IMR-90 (cell line): ENCODE measurements around the gene KLHL29. TPM values are rescaled to one million over a fixed set of nuclear protein-coding genes. Genes with fewer than 3 reads are reported as not detected.

Source experiments
- ATAC-seq: fragments of 200-7000 bp; cut with Tn5 transposase; 2 replicates; pipeline ENCODE4 v1.9.1; 2020; ENCODE audit warnings: low read depth, mild to moderate bottlenecking, moderate library complexity
- BruUV-seq: library from RNA; stranded (reverse); fragments of 400-500 nt; replicated peaks from 2 replicates; lab custom pipeline; 2021; lab: Mats Ljungman, UMichigan
- CTCF ChIA-PET: fragments of 300-600 bp; formaldehyde crosslinking; extraction: SDS; loops from one replicate; lab custom pipeline; 2021; ENCODE audit warnings: antibody characterized with exemption; lab: Yijun Ruan, JAX
- POLR2A ChIA-PET: fragments of 300-600 bp; sonication (Branson Sonifier 250); formaldehyde crosslinking; loops from one replicate; lab custom pipeline; 2022; ENCODE audit warnings: antibody characterized with exemption; ENCODE audit not compliant: unreplicated experiment; lab: Charles Lee
- DNase-seq: peaks from one replicate; pipeline ENCODE4 v3.0.0; 2013
- H2AFZ ChIP-seq: replicated peaks from 2 replicates; pipeline ENCODE3; 2013; ENCODE audit warnings: low read length, mild to moderate bottlenecking; ENCODE audit not compliant: poor library complexity
- H2AK5ac ChIP-seq: 2 replicates; pipeline ENCODE4 v1.6.1; 2013; ENCODE audit warnings: low read depth, low read length, inconsistent platforms
- H2AK9ac ChIP-seq: replicated peaks from 2 replicates; pipeline ENCODE3; 2013; ENCODE audit warnings: mild to moderate bottlenecking, low read depth, low read length, moderate library complexity; ENCODE audit not compliant: poor library complexity
- H2BK120ac ChIP-seq: 2 replicates; pipeline ENCODE4 v1.6.1; 2013; ENCODE audit warnings: low read depth, low read length, inconsistent platforms
- H2BK15ac ChIP-seq: 3 replicates; pipeline ENCODE4 v1.6.1; 2013; ENCODE audit warnings: low read depth, low read length, inconsistent platforms
- H2BK20ac ChIP-seq: 2 replicates; pipeline ENCODE4 v1.6.1; 2013; ENCODE audit warnings: low read depth, mild to moderate bottlenecking, inconsistent platforms, low read length, moderate library complexity
- H2BK5ac ChIP-seq: 2 replicates; pipeline ENCODE4 v1.6.1; 2013; ENCODE audit warnings: mild to moderate bottlenecking, low read depth, low read length, inconsistent platforms; ENCODE audit not compliant: poor library complexity, severe bottlenecking
- H3K14ac ChIP-seq: replicated peaks from 2 replicates; pipeline ENCODE4 v1.6.1; 2013; ENCODE audit warnings: low read depth, low read length, inconsistent platforms
- H3K18ac ChIP-seq: 2 replicates; pipeline ENCODE4 v1.6.1; 2013; ENCODE audit warnings: low read depth, low read length, control low read depth
- H3K23ac ChIP-seq: 2 replicates; pipeline ENCODE4 v1.6.1; 2013; ENCODE audit warnings: low read depth, low read length, inconsistent platforms
- H3K27ac ChIP-seq: 2 replicates; pipeline ENCODE4 v1.5.1; 2013; ENCODE audit warnings: mild to moderate bottlenecking, control low read depth, low read length; ENCODE audit not compliant: insufficient read depth
- H3K27me3 ChIP-seq: 2 replicates; pipeline ENCODE4 v1.6.1; 2013; ENCODE audit warnings: low read length; ENCODE audit not compliant: control insufficient read depth, insufficient read depth
- H3K36me3 ChIP-seq: 2 replicates; pipeline ENCODE4 v1.6.1; 2013; ENCODE audit warnings: low read length, mixed read lengths; ENCODE audit not compliant: control insufficient read depth, insufficient read depth
- H3K4ac ChIP-seq: 2 replicates; pipeline ENCODE4 v1.6.1; 2013; ENCODE audit warnings: low read depth, low read length, inconsistent platforms
- H3K4me1 ChIP-seq: 2 replicates; pipeline ENCODE4 v1.6.1; 2013; ENCODE audit warnings: low read length, mixed read lengths; ENCODE audit not compliant: control insufficient read depth, insufficient read depth
- H3K4me2 ChIP-seq: 2 replicates; pipeline ENCODE4 v1.6.1; 2013; ENCODE audit warnings: low read depth, mild to moderate bottlenecking, control low read depth, low read length, moderate library complexity
- H3K4me3 ChIP-seq: 2 replicates; pipeline ENCODE4 v1.5.1; 2013; ENCODE audit warnings: low read depth, mild to moderate bottlenecking, control low read depth, low read length, moderate library complexity; ENCODE audit not compliant: insufficient read depth
- H3K56ac ChIP-seq: 2 replicates; pipeline ENCODE4 v1.6.1; 2013; ENCODE audit warnings: low read length, inconsistent platforms; ENCODE audit not compliant: insufficient read depth; ENCODE audit errors: extremely low read depth
- H3K79me1 ChIP-seq, 2 experiments: 2 replicates each; pipeline ENCODE4 v1.6.1; 2013; ENCODE audit warnings: low read length in 2 of 2, inconsistent platforms in 1 of 2, low read depth in 1 of 2
- H3K9ac ChIP-seq: 2 replicates; pipeline ENCODE4 v1.6.1; 2013; ENCODE audit warnings: low read depth, low read length, control low read depth
- H3K9me1 ChIP-seq: 2 replicates; pipeline ENCODE4 v1.6.1; 2013; ENCODE audit warnings: low read length, inconsistent platforms; ENCODE audit not compliant: insufficient read depth
- H3K9me3 ChIP-seq: 2 replicates; pipeline ENCODE4 v1.6.1; 2013; ENCODE audit warnings: low read length; ENCODE audit not compliant: control insufficient read depth, insufficient read depth
- H4K20me1 ChIP-seq: 2 replicates; pipeline ENCODE4 v1.6.1; 2013; ENCODE audit warnings: low read length, inconsistent platforms; ENCODE audit not compliant: insufficient read depth
- H4K5ac ChIP-seq: 2 replicates; pipeline ENCODE4 v1.6.1; 2013; ENCODE audit warnings: mild to moderate bottlenecking, low read depth, low read length, control low read depth
- H4K8ac ChIP-seq, 2 experiments: 2 replicates each; pipeline ENCODE4 v1.6.1; 2013; ENCODE audit warnings: low read depth in 2 of 2, low read length in 2 of 2, control low read depth in 1 of 2, inconsistent platforms in 1 of 2
- H4K91ac ChIP-seq: 2 replicates; pipeline ENCODE4 v1.6.1; 2013; ENCODE audit warnings: low read depth, low read length, inconsistent platforms; ENCODE audit not compliant: insufficient read depth
- CTCF ChIP-seq: conservative IDR thresholded peaks from 2 replicates; pipeline ENCODE4 v1.5.1; 2012; ENCODE audit warnings: mild to moderate bottlenecking, low read depth, low read length, improper control_type of control experiment
- FOS ChIP-seq: fragments of 150-350 bp; IDR thresholded peaks from 2 replicates; pipeline ENCODE4 v1.6.1; 2016; ENCODE audit warnings: low read depth, low read length
- MAFK ChIP-seq: IDR thresholded peaks from 2 replicates; pipeline ENCODE4 v1.6.1; 2012; ENCODE audit warnings: low read depth, low read length, improper control_type of control experiment
- MXI1 ChIP-seq: IDR thresholded peaks from 2 replicates; pipeline ENCODE4 v1.6.1; 2012; ENCODE audit warnings: low read depth, mild to moderate bottlenecking, low read length, moderate library complexity, borderline replicate concordance
- POLR2A ChIP-seq: IDR thresholded peaks from 2 replicates; pipeline ENCODE4 v1.6.1; 2012; ENCODE audit warnings: mild to moderate bottlenecking, low read depth, low read length
- RAD21 ChIP-seq: IDR thresholded peaks from 2 replicates; pipeline ENCODE4 v1.6.1; 2012; ENCODE audit warnings: low read length, improper control_type of control experiment
- RFX5 ChIP-seq: IDR thresholded peaks from 2 replicates; pipeline ENCODE4 v1.8.0; 2012; ENCODE audit warnings: low read depth, mild to moderate bottlenecking, low read length, moderate library complexity
- USF2 ChIP-seq: fragments of 150-350 bp; IDR thresholded peaks from 2 replicates; pipeline ENCODE4 v1.6.1; 2017; ENCODE audit warnings: mild to moderate bottlenecking, antibody characterized with exemption, low read length, low read depth
- WGBS, 2 experiments: methylation state at CpG; one replicate each; pipeline versions ENCODE4 v1.1.5 to v1.1.7; 2013; ENCODE audit warnings: missing lambda C conversion rate in 2 of 2; ENCODE audit not compliant: insufficient read length in 1 of 2; ENCODE audit errors: extremely low coverage in 2 of 2; 5-methylcytosine and 5-hydroxymethylcytosine counted together
- dilution Hi-C: fragments of 300-500 bp; cut with HindIII; formaldehyde crosslinking; loops from one replicate; pipeline ENCODE4 v1.14.3; 2018; ENCODE audit warnings: low sequenced_read_pairs; ENCODE audit not compliant: unreplicated experiment
- in situ Hi-C: fragments of 300-500 bp; cut with MboI; formaldehyde crosslinking; loops from 3 replicates; pipeline ENCODE4 v1.14.3; 2019; ENCODE audit warnings: low sequenced_read_pairs, inconsistent platforms, mixed read lengths
- intact Hi-C: fragments of 100-400 bp; cut with micrococcal nuclease; formaldehyde crosslinking; loops from 2 replicates; pipeline ENCODE4 v1.10.0; 2022
- polyA plus RNA-seq, 3 experiments: library from polyadenylated mRNA; depleted of rRNA; stranded (reverse); fragments of >200 nt; gene quantifications; 2 replicates each; pipeline ENCODE4 v1.2.3, GENCODE V29; 2012; ENCODE audit warnings: low replicate concordance in 1 of 3
- total RNA-seq: library from RNA; depleted of rRNA; stranded (reverse); fragments of >200 nt; gene quantifications from 2 replicates; pipeline ENCODE4 v1.2.3, GENCODE V29; 2012

KLHL29 gene
- total and polyA plus RNA-seq, 2 of the 4 experiments (the other 2 are of a cell fraction): 2.0 to 8.0 TPM

- no peak overlapping the region for H2BK120ac ChIP-seq
- no CpG with 5 or more reads among the region's 2 CpGs for WGBS, 2 experiments
These were observed 63.9 kb downstream of the KLHL29 start for GRCh38 chr2:23448906-23449305.

More at GRCh38 chr2:23448906-23449305, 63.9 kb downstream of the KLHL29 start:
- H3K9me3 ChIP-seq: no peaks in the 10 kb centered on the region
- CTCF ChIA-PET: interaction anchor here (0.7 kb wide), 1 partner anchor 35 kb away, joined by 3 read pairs; no protein-coding TSS in a partner anchor
- intact Hi-C loops: no loop called here
- H2AK9ac ChIP-seq: no peak overlapping the region
- peaks cover 13% of the 10 kb centered on the region for H3K4me1 ChIP-seq
- H3K9ac ChIP-seq: no peak overlapping the region
- H3K4me3 ChIP-seq: no peak overlapping the region
- H4K8ac ChIP-seq: no peak overlapping the region
- no peak overlapping the region for H2BK15ac ChIP-seq
- no peak overlapping the region for H3K23ac ChIP-seq
- H2BK5ac ChIP-seq: no peak overlapping the region
- H3K18ac ChIP-seq: no peak overlapping the region
- POLR2A ChIA-PET: no interaction called here
- H2BK20ac ChIP-seq: no peak overlapping the region
- H3K27me3 ChIP-seq: no peaks in the 10 kb centered on the region
- BruUV-seq: no TSS peak
- H3K14ac ChIP-seq: no peak overlapping the region
- peaks cover 9 to 15% of the 10 kb centered on the region in 2 experiments; a peak in 3 of 4 replicates for H3K79me1 ChIP-seq
- H4K20me1 ChIP-seq: peaks cover 9% of the 10 kb centered on the region; the same call in 1 of the 2 replicates
- peaks cover 7% of the 10 kb centered on the region; the same call in 1 of the 2 replicates for H3K9me1 ChIP-seq
- no peak overlapping the region for H2AK5ac ChIP-seq
- TF ChIP-seq POLR2A (no peak), RAD21 (no peak), CTCF (no peak), MAFK (no peak), USF2 (no peak), RFX5 (no peak), FOS (no peak), MXI1 (no peak)
- 0 out of 2 replicates have a peak, but pooled peaks cover 1% of the 10 kb centered on the region for H3K36me3 ChIP-seq
- in situ Hi-C loops: no loop called here
- no peak overlapping the region for H3K27ac ChIP-seq
- DNase-seq (peak; percentile 41), ATAC-seq (no peak)
- H3K4ac ChIP-seq: no peak overlapping the region
- H3K56ac ChIP-seq: no peak overlapping the region
- no peak overlapping the region for H4K5ac ChIP-seq
- H3K4me2 ChIP-seq: no peak overlapping the region
- dilution Hi-C loops: no loop called here
- no peak overlapping the region for H4K91ac ChIP-seq
- H2AFZ ChIP-seq: no peak overlapping the region
